ENCODE data around the gene RAD17.
"Not testable (repeated sequence)": the region's sequence is repeated elsewhere in the genome, so short reads cannot be mapped to it uniquely, and the experiment has no call there.

Gene RAD17

DNA sequence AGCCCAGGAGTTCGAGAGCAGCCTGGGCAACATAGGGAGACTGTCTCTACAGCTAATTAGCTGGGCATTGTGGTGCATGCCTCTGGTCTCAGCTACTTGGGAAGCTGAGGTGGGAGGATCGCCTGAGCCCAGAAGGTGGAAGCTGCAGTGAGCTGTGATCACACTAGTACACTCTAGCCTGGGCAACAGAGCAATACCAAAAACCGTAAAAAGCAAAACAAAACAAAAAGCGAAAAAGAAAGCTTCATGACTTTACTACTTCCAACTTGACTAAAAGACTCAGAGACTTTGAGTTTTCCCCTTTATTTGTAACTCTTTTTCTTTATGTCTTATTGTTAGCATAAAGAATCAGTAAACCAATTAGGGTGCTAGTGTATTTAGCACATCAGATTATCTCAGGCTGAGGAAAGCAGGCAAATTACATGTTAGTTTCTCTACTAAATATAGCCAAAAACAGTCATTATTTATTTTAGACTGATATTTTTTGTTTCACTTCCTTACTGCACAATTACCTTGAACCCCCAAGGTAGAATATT lies 5.4 kb downstream of the RAD17 start:
- DNase-seq: no peak

DNA sequence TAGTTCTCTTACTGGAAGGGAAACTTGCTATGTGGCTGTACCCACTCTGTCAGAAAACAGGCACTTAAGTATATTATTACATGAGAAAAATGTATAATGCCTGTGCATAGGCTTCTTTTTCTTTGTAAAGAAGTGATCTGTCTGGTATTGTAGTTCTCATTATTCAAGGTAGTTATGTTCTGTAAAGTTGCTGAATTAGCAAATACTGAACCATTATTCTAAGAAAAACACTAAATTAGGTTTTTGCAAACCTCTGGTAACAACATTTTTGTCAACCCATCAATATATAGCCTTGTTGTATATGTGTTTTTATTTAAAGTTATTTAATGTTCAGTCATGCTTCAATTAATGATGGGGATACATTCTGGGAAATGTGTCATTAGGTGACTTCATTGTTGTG lies 8.8 kb downstream of the RAD17 start:
- no peak for DNase-seq

DNA sequence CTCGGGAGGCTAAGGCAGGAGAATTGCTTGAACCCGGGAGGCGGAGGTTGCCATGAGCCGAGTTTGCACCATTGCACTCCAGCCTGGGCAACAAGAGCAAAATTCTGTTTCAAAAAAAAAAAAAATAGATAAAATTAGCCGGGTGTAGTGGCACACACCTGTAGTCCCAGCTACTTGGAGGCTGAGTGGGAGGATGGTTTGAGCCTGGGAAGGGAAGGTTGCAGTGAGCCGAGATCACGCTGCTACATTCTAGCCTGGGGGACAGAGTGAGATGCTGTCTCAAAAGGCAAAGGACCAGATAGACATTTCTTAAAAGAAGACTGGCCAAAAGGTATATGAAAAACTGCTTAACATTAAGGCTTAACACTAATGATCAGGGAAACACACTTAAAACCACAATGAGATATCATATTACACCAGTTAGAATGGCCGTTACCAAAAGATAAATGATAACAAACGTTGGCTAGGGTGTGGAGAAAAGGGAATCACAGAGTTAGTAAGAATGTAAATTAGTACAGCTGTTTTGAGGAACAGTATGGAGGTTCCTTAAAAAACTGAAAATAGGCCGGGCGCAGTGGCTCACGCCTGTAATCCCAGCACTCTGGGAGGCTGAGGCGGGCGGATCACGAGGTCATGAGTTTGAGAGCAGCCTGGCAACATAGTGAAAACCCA lies 35.2 kb downstream of the RAD17 start:
- no peak for DNase-seq

DNA sequence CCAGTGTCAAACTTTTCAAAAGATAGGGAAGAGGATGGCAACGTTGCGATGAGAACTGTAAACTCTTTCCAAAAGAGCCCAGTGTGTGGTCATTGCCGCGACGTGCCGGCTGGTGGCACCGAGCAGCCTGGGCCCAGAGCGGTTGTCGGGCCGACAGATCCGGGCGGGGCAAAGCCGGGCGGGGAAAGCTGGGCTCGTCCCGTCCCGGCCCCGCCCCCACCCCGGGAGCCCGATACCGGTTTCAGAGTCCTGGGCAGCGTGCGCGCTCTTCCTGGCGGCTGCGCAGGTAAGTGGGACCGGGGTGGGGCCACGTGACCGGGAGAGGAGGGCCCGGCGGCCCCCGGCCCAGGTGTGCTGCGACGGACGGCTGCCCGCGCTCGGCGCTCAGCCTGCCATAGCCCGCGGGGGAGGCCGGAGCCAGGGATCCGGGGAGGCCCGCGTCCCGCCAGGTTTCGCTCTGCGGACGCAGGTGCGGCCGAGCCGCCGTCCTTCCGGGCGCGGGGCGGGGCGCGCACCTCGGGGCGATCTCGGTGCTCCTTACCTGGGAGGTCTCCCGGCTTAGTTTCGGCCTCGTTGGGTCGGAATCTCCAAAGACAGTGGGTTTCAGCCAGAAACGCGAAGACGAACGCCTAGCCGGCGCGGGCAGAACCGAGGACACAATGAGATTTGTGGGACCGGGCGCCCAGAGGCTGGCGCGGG lies 45.4 kb downstream of the RAD17 start, which contains the start of gene MARVELD2:
Gene MARVELD2 (plus strand): TSS at position 232 of the 699 bp plus-strand sequence. CDS start 4,270 bp downstream, outside the sequence.
- DNase-seq: no peak

DNA sequence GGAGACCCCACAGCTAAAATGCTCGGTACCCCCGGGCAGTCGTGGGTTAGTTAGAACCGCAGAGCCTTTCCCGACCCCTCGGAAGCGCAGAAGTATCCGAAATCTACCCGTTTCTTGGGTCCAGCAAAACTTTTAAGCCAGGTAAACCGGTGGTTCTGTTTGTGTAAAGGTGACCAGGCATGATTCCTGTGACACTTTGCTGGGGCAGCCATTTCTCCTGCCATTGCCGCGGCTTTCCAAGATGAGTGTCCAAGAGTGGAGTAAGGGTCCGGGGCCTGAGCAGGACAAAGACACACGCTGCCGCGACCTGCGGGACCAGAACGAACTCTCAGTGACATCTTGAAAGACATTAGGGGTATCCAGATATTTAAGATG lies 46.0 kb downstream of the RAD17 start:
- DNase-seq: no peak

DNA sequence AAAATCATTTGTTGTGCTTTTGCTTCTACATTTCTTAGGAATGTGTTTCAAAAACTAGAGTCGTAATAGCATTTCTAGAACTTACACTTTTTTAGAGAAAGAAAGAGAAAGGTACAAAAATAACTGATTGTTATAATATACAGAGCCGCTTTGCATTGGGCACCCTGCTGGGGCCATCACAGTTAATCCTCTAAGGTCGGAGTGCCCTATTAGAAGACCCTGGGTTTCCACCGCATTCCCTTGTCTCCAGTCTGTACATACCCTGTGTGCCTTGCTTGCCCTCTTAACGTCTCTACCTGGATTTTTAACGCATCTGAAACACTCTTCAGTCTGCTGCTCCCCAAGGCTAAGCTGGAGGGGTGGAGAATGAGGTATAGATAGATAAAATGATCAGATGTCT lies 46.6 kb downstream of the RAD17 start:
- DNase-seq: no peak

DNA sequence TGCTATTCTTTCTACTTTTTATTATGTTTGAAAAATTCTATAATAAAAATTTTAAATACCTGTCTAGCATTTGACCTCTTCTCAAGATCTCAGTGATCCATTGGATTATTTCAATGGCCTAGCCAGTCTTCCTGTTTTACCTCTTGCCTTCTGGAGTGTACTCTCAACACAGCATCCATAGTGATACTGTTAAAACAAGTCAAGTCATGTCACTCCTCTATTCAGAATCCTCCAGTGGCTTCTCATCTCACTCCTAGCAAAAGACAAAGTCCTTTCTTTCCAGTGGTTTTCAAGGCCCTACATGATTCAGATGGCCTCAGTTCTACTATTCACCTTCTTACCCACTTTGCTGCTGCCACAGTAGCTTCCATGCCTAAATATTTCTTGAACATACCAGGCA lies 47.1 kb downstream of the RAD17 start:
- DNase-seq: no peak

DNA sequence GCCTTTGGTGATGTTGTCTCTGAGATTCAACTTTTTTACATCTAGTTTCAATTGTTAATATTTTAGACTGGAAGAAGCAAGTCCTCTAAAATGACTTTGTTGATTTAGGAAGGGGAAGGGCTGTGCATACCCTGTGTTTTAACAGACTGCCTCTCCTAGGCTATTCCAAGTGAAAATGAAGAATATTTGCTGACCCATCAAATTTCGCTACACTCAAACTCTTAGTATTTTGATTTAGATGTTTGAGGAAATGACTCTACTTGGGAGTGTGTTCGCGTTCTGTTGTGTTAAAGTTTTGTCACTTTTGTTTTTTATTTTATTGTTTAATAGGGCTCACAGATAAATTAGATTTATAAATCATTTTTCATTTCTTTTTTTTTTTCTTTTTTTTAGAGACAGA lies 48.9 kb downstream of the RAD17 start:
- no peak for DNase-seq

DNA sequence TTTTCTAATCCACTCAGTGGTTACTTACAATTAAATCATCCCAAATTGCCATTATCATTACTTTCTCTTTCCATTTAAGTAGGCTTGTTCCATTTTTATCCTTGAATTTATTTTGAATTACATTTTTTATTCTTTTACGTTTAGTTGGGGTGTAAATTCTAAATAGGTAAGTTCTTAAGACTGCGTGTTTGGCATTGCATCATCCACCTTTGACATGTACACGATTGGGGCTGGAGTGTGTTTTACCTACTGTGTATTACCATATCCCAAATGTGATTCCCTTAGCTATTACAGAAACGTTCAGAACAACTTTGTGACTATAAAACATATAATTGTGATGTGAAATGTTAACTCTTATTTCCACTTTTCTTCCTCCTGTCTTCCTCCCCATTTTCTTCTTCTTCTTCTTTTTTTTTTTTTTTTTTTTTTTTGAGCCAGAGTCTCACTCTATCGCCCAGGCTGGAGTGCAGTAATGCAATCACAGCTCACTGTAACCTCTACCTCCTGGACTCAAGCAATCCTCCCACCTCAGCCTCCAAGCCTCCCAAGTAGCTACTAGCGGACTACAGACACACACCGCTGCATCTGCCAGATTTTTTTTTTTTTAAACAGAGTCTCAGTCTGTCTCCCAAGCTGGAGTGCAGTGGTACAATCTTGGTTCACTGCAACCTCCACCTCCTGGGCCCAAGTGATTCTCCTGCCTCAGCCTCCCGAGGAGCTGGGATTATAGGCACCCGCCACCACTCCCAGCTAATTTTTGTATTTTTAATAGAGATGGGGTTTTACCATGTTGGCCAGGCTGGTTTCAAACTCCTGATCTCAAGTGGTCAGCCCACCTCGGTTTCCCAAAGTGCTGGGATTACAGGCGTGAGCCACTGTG lies 62.0 kb downstream of the RAD17 start:
- DNase-seq: no peak

DNA sequence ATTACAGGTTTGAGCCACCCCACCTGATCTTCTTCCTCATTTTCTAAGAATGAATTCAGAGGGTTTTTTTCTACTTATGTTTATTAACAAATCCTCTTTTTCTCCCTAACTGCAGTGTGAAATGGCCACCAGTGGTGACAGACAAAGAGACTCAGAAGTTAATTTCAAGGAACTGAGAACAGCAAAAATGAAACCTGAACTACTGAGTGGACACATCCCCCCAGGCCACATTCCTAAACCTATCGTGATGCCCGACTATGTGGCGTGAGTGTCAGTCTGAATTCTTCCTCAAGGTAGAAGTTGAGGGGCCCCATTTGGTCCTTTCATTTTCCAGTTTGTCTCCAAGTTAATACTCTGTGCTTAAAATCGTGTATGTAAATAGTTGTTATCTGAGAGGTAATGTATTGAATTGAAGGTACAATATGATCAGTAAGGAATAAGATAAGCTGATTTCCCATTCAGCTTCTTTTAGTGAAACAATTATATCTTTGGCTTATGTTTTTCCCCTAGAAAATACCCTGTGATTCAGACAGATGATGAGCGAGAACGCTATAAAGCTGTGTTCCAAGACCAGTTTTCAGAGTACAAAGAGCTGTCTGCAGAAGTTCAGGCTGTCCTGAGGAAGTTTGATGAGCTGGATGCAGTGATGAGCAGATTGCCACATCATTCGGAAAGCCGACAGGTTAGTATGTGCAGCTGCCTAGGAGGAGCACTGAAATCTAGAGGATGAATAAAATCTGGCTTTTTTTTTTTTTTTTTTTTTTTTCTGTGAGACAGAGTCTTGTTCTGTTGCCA lies 63.0 kb downstream of the RAD17 start:
- DNase-seq: no peak

DNA sequence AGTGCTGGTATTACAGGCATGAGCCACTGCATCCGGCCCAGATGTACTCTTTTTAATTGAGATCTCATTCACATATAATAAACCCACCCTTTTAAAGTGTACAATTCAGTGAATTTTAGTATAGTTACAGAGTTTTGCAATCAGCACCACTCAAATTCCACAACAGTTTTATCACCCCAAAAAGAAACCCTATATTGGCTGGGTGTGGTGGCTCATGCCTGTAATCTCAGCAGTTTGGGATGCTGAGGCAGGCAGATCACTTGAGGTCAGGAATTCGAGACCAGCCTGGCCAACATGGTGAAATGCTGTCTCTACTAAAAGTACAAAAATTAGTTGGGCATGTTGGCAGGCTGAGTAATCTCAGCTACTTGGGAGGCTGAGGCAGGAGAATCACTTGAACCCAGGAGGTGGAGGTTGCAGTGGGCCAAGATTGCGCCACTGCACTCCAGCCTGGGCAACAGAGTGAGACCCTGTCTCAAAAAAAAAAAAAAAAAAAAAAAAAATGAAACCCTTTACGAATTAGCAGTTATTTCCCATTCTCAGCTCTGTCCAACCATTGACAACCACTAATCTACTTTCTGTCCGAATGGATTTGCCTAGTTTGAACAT lies 65.8 kb downstream of the RAD17 start:
- not testable (repeated sequence) for DNase-seq

DNA sequence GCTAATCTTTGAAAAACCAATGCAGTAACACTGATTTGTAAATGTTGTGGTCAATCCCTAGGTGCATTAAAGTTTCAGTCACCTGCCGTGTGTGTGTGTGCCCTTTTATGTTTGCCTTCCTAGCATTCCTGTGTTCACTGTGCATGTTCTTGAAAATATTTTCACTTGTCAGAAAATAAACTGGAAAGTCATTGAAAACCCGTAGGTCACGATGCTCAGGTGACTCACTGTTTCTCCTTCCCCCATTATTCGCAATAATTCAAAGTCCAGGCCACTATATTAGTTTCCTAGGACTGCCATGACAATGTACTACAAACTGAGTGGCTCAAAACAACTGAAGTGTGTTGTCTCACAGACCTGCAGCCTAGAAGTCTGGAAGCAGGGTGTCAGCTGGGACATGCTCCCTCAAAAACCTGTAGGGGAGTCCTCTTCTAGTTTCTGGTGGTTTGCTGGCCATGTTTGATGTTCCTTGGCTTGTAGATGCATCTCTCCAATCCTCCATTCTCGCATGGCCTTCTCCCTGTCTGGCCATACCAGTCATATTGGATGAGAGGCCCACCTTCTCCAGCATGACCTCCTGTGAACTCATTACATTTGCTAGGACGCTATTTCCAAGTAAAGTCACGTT lies 74.6 kb downstream of the RAD17 start:
- no peak for DNase-seq

DNA sequence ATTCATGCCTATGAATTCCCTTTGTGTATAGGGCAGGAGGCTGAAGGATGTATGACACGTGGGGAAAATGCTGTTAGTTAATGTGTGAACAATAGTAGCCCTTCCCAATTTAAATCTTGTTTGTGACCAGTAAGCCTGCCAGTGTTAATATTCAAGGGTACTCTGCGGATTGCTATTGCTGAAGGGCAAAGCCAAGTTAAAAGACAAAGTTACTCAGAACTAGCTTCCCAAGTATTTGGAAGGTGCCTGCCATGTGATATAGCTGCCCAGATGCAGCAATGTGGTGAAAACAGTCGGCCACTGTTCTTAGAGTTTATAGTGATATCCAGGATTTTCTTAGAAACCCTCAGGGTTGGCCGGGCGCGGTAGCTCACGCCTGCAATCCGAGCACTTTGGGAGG lies 79.9 kb downstream of the RAD17 start:
- no peak for DNase-seq

DNA sequence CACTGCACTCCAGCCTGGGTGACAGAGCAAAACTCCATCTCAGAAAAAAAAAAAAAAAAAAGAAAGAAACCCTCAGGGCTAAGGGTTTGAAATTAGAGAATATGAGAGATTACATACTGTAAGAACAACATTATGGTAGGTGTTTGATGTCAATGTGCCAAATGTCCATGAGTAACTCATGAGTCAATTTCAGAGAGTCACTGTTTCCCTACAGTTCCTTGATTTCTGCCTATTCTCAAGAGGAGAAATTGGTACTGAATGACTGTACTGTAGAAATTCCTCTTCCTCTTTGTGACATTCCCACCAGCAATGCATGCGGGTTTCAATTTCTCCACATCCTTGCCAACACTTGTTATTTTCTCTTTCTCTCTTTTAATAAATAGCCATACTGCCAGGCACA lies 80.5 kb downstream of the RAD17 start:
- no peak for DNase-seq

DNA sequence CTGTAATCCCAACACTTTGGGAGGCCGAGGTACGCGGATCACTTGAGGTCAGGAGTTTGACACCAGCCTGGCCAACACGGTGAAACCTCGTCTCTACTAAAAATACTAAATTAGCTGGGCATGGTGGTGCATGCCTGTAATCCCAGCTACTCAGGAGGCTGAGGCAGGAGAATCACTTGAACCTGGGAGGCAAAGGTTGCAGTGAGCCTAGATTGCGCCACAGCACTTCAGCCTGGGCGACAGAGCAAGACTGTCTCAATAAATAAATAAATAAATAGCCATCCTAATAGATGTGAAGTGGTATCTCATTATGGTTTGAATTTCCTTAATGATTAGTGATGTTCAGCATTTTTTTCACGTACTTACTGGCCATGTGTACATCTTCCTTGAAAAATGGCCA lies 80.9 kb downstream of the RAD17 start:
- not testable (repeated sequence) for DNase-seq

DNA sequence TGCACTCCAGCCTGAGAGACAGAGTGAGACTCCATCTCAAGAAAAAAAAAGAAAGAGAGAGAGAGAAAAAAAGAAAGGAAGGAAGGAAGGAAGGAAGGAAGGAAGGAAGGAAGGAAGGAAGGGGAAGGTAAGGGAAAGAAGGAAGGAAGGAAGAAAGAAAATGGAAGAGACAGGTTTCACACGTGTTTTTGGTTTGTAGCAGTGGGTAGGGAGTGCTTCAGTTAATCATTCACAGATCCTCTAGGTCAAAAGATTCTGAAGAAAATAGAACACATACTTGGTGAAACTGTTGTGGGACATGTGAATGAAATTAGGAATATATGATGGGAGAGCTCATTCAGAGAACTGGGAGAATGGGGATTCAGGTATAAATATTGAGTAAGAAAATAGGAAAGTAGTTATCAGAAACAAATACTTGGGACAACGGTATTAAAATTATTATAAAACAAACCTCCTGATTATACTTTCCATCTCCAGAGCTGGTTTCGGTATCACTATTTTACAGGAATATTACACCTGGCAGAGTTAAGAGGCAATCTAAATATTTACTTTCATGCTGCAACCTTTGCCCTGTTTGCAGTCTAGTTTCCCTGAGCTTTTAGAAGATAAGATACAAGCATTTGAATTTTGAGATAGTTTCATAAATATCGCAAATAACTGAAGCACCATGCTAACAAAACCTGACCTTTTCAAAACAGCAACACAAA lies 82.5 kb downstream of the RAD17 start:
- no peak for DNase-seq

DNA sequence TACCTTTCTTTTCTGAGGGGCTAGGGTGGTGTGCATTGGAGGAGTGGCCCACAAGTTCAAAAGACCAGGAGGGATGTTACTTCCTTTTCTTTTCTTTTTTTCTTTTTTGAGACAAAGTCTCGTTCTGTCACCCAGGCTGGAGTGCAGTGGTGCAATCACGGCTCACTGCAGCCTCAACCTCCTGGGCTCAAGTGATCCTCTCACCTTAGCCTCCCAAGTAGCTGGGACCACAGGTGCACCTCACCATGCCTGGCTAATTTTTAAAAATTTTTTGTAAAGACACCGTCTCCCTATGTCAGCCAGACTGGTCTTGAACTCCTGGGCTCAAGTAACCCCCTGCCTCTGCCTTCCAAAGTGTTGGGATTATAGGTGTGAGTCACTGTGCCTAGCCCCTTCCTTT lies 83.9 kb downstream of the RAD17 start:
- DNase-seq: not testable (repeated sequence)

DNA sequence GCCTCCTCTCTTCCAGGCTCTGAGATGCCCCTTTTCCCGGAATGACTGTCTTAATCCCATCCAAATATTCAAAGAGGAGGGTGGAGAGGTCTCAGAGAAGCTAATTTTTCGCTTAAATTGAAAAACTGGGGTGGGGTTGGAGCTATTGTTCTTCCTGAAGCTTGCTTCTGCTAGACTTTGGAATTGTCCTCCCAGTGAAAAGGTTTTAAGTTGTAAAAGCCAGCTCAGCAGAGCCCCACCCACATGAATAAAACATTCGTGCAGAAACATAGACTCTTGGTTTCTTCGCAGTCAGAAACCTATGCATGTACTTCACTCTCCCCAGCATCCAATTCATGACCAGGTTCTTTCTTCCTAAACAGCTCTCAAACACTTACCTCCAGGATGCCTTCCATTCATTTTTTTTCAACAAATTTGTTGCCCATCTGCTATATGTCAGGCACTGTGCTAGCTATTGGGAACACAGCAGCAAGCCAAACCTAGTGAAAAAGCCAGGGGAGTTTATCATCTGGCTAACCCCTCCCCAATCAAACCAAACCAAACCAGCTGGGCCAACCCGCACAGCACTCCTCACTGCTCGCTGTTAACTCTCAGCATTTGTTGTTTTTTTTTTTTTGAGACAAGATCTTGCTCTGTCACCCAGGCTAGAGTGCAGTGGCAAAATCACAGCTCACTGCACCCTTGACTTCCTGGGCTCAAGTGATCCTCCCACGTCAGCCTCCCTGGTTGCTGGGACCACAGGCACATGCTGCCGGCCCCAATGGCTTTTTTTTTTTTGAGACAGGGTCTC lies 85.0 kb downstream of the RAD17 start:
- DNase-seq: no peak

DNA sequence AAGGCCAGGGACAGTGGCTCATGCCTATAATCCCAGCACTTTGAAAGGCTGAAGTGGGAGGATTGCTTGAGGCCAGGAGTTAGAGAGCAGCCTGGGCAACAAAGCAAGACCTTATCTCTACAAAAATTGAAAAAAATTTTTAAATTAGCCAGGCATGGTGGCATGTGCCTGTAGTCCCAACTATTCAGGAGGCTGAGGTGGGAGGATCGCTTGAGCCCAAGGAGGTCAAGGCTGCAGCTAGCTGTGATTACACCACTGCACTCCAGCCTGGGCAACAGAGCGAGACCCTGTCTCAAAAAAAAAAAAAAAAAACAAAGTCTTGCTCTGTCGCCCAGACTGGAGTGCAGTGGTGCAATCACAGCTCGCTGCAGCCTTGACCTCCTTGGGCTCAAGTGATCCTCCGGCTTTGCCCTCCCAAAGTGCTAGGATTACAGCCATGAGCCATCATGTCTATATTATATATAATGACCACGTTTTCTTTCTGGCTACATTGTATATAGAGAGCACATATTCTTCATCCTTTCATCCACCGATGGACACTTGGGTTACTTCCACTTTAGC lies 85.9 kb downstream of the RAD17 start:
- DNase-seq: not testable (repeated sequence)

DNA sequence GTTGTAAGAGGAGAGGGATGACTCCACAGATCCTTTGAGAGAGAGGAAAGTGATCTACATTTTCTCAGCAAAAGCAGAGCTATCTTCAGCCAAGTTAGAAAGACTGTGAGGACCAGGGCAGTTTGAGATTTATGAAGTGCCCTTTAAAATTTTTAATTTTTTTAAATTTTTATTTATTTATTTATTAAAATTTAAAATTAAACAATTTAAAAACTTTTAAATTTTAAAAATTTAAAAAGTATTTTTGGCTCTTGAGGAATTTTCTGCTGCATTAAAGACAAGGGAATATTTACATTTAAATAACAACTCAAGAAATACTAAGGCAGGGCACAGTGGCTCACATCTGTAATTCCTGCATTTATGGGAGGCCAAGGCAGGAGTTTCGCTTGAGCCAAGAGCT lies 92.6 kb downstream of the RAD17 start:
- DNase-seq: no peak
